Rectal smooth muscle tissue (tissue), 1 donor: ENCODE data around the gene MS4A8.

Source experiments
- H3K27ac ChIP-seq: one replicate; pipeline ENCODE4 v1.7.0; 2013; ENCODE audit warnings: low read depth, low read length, inconsistent platforms
- H3K27me3 ChIP-seq: one replicate; pipeline ENCODE4 v1.7.0; 2013; ENCODE audit warnings: low read length; ENCODE audit not compliant: control insufficient read depth, insufficient read depth
- H3K36me3 ChIP-seq: one replicate; pipeline ENCODE4 v1.7.0; 2013; ENCODE audit warnings: low read length; ENCODE audit not compliant: control insufficient read depth, insufficient read depth
- H3K4me1 ChIP-seq: one replicate; pipeline ENCODE4 v1.7.0; 2013; ENCODE audit warnings: low read length; ENCODE audit not compliant: control insufficient read depth, insufficient read depth
- H3K4me3 ChIP-seq: one replicate; pipeline ENCODE4 v1.7.0; 2013; ENCODE audit warnings: low read length
- H3K9ac ChIP-seq: one replicate; pipeline ENCODE4 v1.7.0; 2013; ENCODE audit warnings: low read length

The MS4A8 gene

DNA sequence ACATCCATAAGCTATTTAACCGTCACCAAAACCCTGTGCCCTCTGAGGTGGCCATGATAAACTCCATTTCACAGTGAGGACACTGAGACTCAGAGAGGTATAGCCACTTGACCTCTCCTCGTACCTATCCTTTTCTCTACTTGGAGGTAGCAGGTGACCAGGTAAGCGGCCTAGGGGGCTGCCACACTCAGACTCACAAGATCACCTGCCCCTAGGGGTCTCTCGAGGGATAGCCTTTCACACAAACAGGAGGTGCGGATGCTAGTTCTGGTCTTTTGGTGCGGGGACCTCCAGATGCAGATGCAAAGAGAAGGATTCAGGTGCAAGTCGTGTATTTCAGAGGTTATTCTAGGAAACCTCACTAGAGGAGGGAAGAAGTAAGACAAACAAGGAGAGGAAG lies 39.7 kb downstream of the MS4A8 start:
- Histone ChIP-seq H3K36me3 (no peaks in the 10 kb centered on the region), H3K27ac (no peak overlapping the region), H3K4me3 (no peak overlapping the region), H3K27me3 (peaks cover 2% of the 10 kb centered on the region), H3K9ac (no peak overlapping the region), H3K4me1 (no peaks in the 10 kb centered on the region)

DNA sequence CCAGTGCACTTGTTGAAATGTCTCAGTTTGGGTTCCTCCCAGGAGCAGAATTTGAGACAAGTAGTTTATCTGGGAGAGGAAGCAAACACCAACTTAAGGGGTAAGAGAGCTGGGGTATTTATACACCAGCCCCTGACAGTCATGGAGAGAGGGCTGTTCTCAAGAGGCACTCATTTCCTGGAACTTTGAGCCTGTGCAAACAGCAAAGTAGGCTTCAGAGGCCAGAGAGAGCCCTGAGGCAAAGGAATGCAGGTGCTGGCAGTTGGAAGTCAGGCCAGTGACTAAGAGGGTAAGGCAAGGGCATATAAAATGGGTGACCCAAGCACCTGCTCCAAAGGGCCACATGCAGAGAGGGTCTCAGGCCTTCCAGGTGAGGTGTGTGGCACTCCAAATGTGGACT lies 41.2 kb downstream of the MS4A8 start:
- Histone ChIP-seq H3K27me3 (peaks cover 2% of the 10 kb centered on the region), H3K9ac (no peak overlapping the region), H3K4me3 (no peak overlapping the region), H3K36me3 (no peaks in the 10 kb centered on the region), H3K27ac (no peak overlapping the region), H3K4me1 (no peaks in the 10 kb centered on the region)

DNA sequence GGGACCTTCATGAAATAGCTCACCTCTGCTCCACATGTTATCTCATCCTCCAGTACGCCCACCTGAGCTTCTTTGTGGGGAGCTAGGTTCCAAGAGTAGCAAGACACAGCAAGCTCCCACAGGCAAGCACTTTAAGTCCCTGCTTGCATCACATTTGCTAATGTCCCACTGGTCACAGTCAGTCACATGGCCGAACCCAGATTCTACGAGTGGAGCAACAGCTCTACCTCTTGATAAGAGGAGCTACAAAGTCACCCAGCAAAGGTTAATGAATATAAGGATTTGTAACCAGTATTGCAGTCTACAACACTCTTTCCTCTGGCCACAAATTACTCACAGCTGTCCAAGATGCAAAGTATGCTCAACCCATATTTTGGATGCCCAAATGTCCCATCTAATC lies 42.0 kb downstream of the MS4A8 start:
- H3K36me3 ChIP-seq = no peaks in the 10 kb centered on the region
- H3K4me3 ChIP-seq = no peak overlapping the region
- H3K27ac ChIP-seq = no peak overlapping the region

DNA sequence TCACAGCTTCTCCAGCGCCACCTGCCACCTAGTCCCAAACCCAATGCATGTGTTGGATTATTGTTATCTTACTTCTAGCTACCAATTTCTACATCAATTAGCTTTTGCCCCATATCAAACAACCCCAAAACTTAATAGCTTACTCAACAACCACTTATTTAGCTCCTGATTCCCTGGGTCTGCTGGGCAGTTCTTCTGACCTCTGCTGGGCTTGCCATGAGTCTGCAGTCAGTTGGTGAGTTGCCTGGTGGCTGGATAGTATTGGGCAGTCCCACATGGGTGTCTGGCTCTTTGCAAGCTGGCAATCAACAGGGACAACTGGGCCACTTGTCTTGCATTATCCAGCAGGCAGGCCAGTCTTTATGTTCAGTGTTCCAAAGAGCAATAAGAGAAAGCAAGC lies 43.6 kb downstream of the MS4A8 start:
- Histone ChIP-seq H3K27ac (no peak overlapping the region), H3K4me3 (no peak overlapping the region), H3K4me1 (no peaks in the 10 kb centered on the region), H3K36me3 (no peaks in the 10 kb centered on the region), H3K9ac (no peak overlapping the region), H3K27me3 (peaks cover 2% of the 10 kb centered on the region)

More for the DNA sequence above, 42.0 kb downstream of the MS4A8 start:
- no peak overlapping the region for H3K9ac ChIP-seq
- H3K27me3 ChIP-seq = peaks cover 2% of the 10 kb centered on the region
- no peaks in the 10 kb centered on the region for H3K4me1 ChIP-seq

DNA sequence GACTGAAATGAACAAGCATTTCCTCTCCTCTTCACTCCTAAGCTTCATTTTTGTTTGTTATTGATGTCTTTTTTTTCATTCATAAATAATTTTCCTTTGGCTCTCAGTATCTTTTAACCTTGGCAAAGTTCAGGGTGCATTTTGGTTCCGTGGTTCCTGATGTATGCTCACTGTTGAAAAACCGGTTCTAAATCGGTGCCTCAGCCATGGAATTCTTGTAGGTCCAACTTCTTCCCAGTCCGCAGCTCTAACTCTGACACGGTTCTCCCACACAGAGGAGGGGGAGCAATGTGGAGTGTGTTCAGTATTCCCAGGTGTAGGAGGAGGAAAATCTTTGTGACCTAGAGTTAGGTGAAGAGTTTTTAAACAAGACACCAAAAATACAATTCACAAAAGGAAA lies 44.7 kb downstream of the MS4A8 start:
- H3K36me3 ChIP-seq = no peaks in the 10 kb centered on the region
- H3K9ac ChIP-seq = no peak overlapping the region
- no peaks in the 10 kb centered on the region for H3K4me1 ChIP-seq
- H3K27me3 ChIP-seq = peaks cover under 1% of the 10 kb centered on the region
- H3K4me3 ChIP-seq = no peak overlapping the region
- no peak overlapping the region for H3K27ac ChIP-seq

DNA sequence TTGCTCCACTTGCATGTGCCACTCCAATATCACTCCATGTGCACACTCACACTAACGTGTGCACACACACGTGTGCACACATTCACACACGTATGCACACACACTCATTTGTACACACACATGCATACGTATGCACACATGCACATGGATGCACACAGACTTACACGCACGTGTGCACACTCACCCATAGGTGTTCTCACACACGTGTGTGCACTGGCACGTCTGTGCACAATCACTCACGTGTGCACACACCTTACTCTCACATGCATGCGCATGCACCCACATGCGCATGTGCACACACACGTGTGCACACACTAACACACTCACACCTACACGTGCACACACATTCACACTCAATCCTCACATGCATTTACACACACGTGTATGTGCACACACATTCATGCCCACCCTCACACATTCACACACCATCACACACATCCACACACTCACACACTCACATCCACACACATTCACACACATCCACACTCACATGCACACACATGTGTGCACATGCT lies 48.0 kb downstream of the MS4A8 start:
- H3K9ac ChIP-seq = no peak overlapping the region
- H3K4me3 ChIP-seq = no peak overlapping the region
- H3K27ac ChIP-seq = no peak overlapping the region
- no peaks in the 10 kb centered on the region for H3K36me3 ChIP-seq
- H3K4me1 ChIP-seq = no peaks in the 10 kb centered on the region
- no peaks in the 10 kb centered on the region for H3K27me3 ChIP-seq

DNA sequence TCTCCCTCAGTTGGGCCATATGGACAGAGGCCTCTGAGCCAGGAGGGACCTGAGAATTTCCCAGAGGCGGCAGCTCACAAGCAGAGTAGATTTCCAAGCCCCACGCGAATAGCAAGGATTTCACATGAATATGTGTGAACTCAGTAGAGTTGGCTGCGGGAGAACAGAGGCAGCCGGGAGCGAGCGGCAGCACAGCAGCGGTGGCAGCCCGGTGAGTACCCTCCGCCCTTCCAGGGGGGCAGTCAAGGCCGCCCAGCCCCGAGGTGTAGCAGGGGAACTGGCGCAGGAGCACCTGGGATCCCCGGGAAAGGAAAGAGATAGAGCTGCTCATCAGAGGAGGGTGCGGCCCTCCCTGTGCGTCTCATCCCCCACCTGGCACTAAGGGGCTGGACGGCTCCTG lies 48.8 kb downstream of the MS4A8 start:
- Histone ChIP-seq H3K4me3 (no peak overlapping the region), H3K27ac (no peak overlapping the region), H3K27me3 (no peaks in the 10 kb centered on the region), H3K36me3 (no peaks in the 10 kb centered on the region), H3K4me1 (no peaks in the 10 kb centered on the region), H3K9ac (no peak overlapping the region)

DNA sequence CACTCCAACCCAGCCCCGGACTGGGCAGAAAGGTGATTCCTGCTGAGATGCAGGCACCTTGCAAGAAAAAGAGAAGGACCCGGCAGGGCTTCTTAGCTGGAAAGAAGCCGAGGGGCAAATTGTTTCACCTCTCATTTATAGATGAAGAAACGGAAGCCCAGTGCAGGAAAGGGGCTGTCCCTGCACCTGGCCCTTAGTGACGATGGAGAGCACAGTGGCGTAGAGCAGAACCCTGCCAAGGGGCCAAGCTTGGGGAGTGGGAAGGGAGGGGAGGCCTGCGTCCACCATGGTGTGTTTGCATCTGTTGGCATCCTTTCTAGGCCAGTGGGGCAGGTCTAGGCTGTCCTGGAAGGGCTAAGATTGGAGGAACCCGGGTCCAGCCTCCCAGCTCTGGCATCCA lies 49.4 kb downstream of the MS4A8 start:
- Histone ChIP-seq H3K4me3 (no peak overlapping the region), H3K9ac (no peak overlapping the region), H3K4me1 (no peaks in the 10 kb centered on the region), H3K27ac (no peak overlapping the region), H3K27me3 (no peaks in the 10 kb centered on the region), H3K36me3 (no peaks in the 10 kb centered on the region)

DNA sequence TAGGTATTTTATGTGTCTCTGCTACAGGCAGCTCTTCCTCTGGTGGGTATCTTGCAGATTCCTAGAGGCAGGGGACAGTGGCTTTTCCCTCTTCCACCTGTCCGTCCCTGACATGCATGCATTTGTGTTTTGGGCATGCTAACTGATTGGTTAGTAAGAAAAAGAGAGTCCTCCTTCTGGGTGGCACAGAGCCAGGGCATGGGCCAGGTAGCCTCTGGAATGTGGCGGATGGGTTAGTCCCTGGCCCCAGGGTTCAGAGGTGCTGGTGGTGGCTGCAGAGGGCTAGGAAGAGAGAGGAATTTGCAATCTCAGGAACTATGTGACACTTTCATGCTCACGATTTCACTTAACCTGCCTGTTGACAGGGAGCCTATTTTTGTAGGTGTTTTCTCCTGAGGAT lies 51.5 kb downstream of the MS4A8 start:
- no peaks in the 10 kb centered on the region for H3K36me3 ChIP-seq

DNA sequence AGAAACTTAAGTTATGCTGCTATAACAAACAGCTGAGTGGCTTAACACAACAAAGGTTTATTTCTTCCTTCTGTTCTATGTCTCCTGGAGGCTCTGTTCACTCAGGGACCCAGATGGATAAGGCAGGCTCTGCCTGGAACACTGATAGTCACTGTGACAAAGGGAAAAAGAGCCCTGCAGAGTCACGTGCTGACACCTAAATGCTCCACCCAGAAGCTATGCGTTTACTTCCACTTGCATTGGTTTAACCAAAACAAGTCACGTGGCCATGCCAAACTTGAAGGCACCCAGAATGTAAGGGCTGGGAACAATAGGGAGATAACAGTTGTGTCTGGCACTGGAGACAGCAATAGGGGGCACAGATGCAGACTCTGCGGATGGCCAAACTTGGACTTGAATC lies 53.9 kb downstream of the MS4A8 start:
- no peak overlapping the region for H3K4me3 ChIP-seq
- H3K9ac ChIP-seq = no peak overlapping the region
- H3K27me3 ChIP-seq = no peaks in the 10 kb centered on the region
- no peaks in the 10 kb centered on the region for H3K4me1 ChIP-seq
- H3K27ac ChIP-seq = no peak overlapping the region
- no peaks in the 10 kb centered on the region for H3K36me3 ChIP-seq

More for the DNA sequence above, 51.5 kb downstream of the MS4A8 start:
- H3K27ac ChIP-seq = no peak overlapping the region
- no peaks in the 10 kb centered on the region for H3K4me1 ChIP-seq
- no peaks in the 10 kb centered on the region for H3K27me3 ChIP-seq
- no peak overlapping the region for H3K9ac ChIP-seq
- no peak overlapping the region for H3K4me3 ChIP-seq

DNA sequence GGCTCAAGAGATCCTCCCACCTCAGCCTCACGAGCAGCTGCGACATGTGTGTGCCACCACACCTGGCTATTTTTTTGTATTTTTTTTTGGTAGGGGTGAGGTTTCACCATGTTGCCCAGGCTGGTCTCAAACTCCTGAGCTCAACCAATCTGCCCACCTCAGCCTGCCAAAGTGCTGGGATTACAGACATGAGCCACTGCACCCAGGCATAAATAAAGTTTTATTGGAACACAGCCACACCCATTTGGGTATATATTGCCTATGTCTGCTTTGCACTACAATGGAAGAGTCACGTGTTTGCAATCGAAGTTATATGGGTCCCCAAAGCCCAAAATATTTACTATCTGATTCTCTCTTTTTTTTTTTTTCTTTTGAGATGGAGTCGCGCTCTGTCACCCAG lies 55.5 kb downstream of the MS4A8 start:
- H3K36me3 ChIP-seq = no peaks in the 10 kb centered on the region
- no peaks in the 10 kb centered on the region for H3K27me3 ChIP-seq
- H3K4me1 ChIP-seq = no peaks in the 10 kb centered on the region
- no peak overlapping the region for H3K27ac ChIP-seq
- H3K4me3 ChIP-seq = no peak overlapping the region
- no peak overlapping the region for H3K9ac ChIP-seq

DNA sequence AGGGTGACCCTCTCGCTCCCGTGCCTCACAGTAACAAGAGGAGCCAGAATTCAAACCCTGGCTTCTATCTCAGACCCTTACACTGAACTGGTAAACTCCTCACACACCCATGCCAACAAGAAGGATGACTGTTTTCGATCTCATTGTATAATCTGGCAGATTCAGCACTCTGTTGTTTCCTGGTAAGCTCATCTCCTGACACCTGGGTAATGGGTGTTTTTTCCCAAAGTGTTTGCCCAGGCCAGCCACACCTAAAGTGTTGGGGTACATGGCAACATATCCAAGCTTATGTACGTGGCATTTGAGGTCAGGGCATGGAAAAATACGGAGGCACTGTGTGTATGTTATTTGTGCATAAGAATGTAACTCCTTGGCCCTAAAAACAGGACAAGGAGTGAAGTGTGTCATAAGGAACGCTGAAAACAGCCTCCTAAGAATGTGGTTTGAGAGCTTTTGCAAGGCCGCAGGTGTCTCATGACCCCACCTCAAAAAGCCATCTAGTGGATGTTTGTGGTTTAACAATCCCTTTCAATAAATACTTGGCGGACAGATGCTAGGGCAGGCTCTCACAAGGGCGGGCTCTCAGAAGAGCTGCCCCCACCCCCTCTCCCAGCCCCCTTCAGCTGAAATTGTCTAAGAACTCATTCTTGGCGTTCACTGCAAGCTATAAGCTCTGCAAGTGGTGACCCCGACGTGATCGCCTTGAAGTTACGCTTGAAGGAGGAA lies 57.1 kb downstream of the MS4A8 start, which contains the start of gene MS4A15:
Gene MS4A15 (plus strand): TSS at position 561 of the 726 bp plus-strand sequence. CDS start 6,867 bp downstream, outside the sequence.
- no peaks in the 10 kb centered on the region for H3K4me1 ChIP-seq
- H3K36me3 ChIP-seq = no peaks in the 10 kb centered on the region
- no peaks in the 10 kb centered on the region for H3K27me3 ChIP-seq
- H3K4me3 ChIP-seq = no peak within 1 kb of the TSS
- no peak within 1 kb of the TSS for H3K9ac ChIP-seq
- no peak within 1 kb of the TSS for H3K27ac ChIP-seq

DNA sequence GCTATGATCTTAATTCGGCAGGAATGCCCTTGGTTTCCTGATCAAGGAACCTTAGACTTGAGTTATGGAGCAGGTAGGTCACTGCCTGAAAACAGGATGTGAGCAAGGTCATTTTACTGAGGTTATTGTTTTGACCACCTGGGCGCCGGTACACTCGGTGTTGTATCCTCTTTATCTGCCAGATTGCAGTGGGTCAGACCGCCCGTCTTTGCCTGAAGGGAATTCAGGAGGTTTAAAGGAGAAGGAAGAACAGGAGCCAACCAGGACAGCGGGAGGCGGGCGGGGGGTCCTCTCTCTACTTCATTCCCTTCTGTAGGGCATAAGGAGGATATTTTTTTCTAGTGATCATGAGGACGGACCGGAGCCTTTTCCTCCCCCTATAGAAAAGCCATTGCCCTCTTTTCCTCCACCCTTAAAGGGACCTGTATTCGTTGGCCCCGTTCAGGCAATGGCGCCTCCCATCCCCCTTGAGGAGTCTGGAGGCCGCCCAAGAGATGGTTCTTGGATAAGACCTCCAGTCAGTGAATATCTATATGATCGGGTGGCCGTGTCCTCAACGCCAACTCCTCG lies 57.9 kb downstream of the MS4A8 start:
- no peak overlapping the region for H3K4me3 ChIP-seq
- H3K27ac ChIP-seq = no peak overlapping the region
- no peaks in the 10 kb centered on the region for H3K36me3 ChIP-seq
- H3K4me1 ChIP-seq = no peaks in the 10 kb centered on the region
- no peak overlapping the region for H3K9ac ChIP-seq
- H3K27me3 ChIP-seq = no peaks in the 10 kb centered on the region
